ENCODE measurements around the gene KDM4C.

Gene KDM4C

GRCh38 chr9:7163932-7164331, 406.2 kb downstream of the KDM4C start:
- Mint-ChIP-seq H3K4me3 (no peak overlapping the region), H3K27me3 (no peaks in the 10 kb centered on the region), H3K36me3 (peaks cover 36% of the 10 kb centered on the region), H3K9me3 (peaks cover 2% of the 10 kb centered on the region), H3K27ac (peak overlapping the region; percentile 24), H3K4me1 (no peaks in the 10 kb centered on the region)
- no peak for DNase-seq
- CTCF ChIA-PET = no interaction called here

DNA sequence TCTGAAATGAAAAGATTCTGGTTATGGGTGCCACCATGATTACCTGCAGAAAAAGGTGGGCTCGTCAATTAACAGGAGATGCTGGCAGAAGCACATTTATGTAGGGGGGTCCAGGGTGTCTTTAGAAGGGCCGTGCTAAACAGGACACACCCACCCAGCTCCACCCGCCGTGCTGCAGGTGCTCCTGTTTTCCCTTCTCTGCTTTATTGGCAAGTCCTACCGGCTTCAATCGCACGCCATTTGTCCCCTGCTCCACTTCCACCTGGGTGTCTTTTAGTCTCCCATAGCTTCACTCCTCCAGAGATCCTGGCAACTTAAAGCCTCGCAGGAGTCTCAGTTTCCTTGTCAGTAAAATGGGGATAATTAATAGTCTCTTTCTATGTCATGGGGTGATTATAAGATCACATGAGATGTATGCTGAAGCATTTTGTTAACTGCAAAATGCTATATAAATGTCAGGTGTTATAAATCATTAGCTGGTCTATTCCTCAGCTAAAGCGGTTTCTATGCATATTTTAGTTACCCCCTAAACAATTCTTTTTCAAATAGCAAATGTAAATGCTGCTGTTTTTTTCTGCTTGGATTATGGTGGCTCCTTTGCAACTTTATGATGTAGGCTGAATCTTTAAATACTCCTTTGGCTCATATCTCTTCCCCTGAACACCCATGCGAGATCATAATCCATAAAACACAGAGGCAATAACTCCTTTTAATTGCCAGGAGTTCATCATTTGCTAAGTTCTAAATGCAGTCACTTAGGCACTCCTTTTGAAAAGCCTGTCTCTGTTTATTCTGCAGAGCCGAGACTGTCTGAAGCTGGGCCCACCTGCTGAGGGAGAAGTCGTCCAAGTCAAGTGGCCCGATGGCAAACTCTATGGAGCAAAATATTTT, 406.9 kb downstream of the KDM4C start:
- peak overlapping the region; percentile 50 for H3K27ac Mint-ChIP-seq
- no peaks in the 10 kb centered on the region for H3K27me3 Mint-ChIP-seq
- peaks cover 34% of the 10 kb centered on the region for H3K36me3 Mint-ChIP-seq
- peaks cover 2% of the 10 kb centered on the region for H3K4me1 Mint-ChIP-seq
- H3K9me3 Mint-ChIP-seq = peaks cover 2% of the 10 kb centered on the region
- DNase-seq = no peak
- no peak overlapping the region for H3K4me3 Mint-ChIP-seq
- CTCF ChIA-PET = no interaction called here

- Mint-ChIP-seq H3K9me3 (no peaks in the 10 kb centered on the region), H3K27me3 (no peaks in the 10 kb centered on the region), H3K27ac (no peak overlapping the region), H3K4me1 (peaks cover 2% of the 10 kb centered on the region), H3K4me3 (no peak overlapping the region), H3K36me3 (peaks cover 33% of the 10 kb centered on the region)
- CTCF ChIA-PET = no interaction called here
- no peak for DNase-seq
These were observed 407.7 kb downstream of the KDM4C start for GRCh38 chr9:7165331-7165975.

- CTCF ChIA-PET = no interaction called here
- Mint-ChIP-seq H3K4me3 (no peak overlapping the region), H3K36me3 (peaks cover 33% of the 10 kb centered on the region), H3K27ac (no peak overlapping the region), H3K27me3 (no peaks in the 10 kb centered on the region), H3K4me1 (peaks cover 2% of the 10 kb centered on the region), H3K9me3 (no peaks in the 10 kb centered on the region)
- no peak for DNase-seq
These were observed 408.3 kb downstream of the KDM4C start for GRCh38 chr9:7166074-7166473.

DNA sequence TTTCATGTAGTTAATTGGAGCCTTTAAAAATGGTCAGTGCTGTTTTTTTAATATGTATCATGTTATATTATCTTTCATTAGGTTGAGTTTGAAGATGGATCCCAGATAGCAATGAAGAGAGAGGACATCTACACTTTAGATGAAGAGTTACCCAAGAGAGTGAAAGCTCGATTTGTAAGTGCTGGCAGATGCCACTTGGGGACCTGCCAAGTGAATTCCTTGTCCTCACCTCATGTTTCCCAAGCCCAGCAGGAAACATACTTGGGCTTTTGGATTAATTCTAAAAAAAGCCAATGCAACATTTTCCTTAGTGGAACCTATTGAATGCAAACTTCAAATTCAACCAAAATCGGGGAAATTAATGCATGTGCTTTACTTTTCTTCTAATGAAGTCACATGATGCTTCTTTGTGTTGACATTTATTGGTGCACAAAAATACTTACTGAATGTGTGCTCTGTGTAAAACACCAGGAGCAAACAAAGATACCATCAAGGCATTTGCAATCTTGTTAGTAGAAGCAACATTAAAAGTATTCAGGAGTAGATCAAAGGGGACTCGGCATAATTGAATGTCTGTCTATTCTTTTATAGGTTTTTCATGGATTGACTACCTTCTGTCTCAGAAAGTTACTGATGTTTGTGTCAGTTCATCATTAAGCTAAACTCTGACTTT, 412.1 kb downstream of the KDM4C start:
- no peak for DNase-seq
- CTCF ChIA-PET = no interaction called here

GRCh38 chr9:7171396-7172153, 413.8 kb downstream of the KDM4C start:
- no peak overlapping the region for H3K4me3 Mint-ChIP-seq
- H3K27ac Mint-ChIP-seq = no peak overlapping the region
- H3K27me3 Mint-ChIP-seq = no peaks in the 10 kb centered on the region
- peaks cover 6% of the 10 kb centered on the region for H3K4me1 Mint-ChIP-seq
- H3K36me3 Mint-ChIP-seq = peaks cover 46% of the 10 kb centered on the region
- CTCF ChIA-PET = interaction anchor here (1.0 kb wide), 1 partner anchor 334 kb away, joined by 3 read pairs; no protein-coding TSS in a partner anchor
- no peak for DNase-seq
- H3K9me3 Mint-ChIP-seq = no peaks in the 10 kb centered on the region

More for the DNA sequence above, 412.1 kb downstream of the KDM4C start:
- Mint-ChIP-seq H3K27me3 (no peaks in the 10 kb centered on the region), H3K4me1 (peaks cover 6% of the 10 kb centered on the region), H3K9me3 (no peaks in the 10 kb centered on the region), H3K4me3 (no peak overlapping the region), H3K27ac (no peak overlapping the region), H3K36me3 (peaks cover 49% of the 10 kb centered on the region)

GRCh38 chr9:7172154-7173115, 414.7 kb downstream of the KDM4C start:
- peaks cover 6% of the 10 kb centered on the region for H3K4me1 Mint-ChIP-seq
- H3K27me3 Mint-ChIP-seq = no peaks in the 10 kb centered on the region
- no peaks in the 10 kb centered on the region for H3K9me3 Mint-ChIP-seq
- H3K4me3 Mint-ChIP-seq = no peak overlapping the region
- H3K36me3 Mint-ChIP-seq = peaks cover 46% of the 10 kb centered on the region
- no peak overlapping the region for H3K27ac Mint-ChIP-seq
- DNase-seq = no peak
- CTCF ChIA-PET = no interaction called here

DNA sequence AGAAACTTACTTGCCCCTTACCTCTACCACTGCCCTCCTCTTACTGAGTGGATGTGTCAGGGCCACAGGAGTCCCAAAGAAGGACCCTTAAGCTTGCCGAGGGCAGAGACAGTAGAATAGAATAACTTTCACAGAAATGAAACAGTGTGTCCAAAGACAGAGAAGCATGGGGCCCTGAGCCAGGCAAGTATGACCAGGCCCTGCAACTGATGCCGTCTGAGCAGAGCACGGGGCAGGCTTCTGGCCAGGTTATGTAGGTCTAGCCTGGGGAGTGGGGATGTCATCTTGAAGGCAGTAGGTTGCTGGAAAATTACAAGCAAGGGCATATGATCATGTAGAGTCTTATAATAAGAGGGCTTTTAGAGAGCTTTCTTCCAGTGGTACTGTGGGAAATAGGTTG, 415.4 kb downstream of the KDM4C start:
- Mint-ChIP-seq H3K27me3 (no peaks in the 10 kb centered on the region), H3K9me3 (no peaks in the 10 kb centered on the region), H3K4me1 (peaks cover 7% of the 10 kb centered on the region), H3K36me3 (peaks cover 51% of the 10 kb centered on the region), H3K4me3 (no peak overlapping the region), H3K27ac (no peak overlapping the region)
- DNase-seq = no peak
- CTCF ChIA-PET = no interaction called here

- H3K36me3 Mint-ChIP-seq = peaks cover 56% of the 10 kb centered on the region
- peaks cover 14% of the 10 kb centered on the region for H3K4me1 Mint-ChIP-seq
- no peak overlapping the region for H3K27ac Mint-ChIP-seq
- no peak for DNase-seq
- CTCF ChIA-PET = no interaction called here
- H3K9me3 Mint-ChIP-seq = no peaks in the 10 kb centered on the region
- no peaks in the 10 kb centered on the region for H3K27me3 Mint-ChIP-seq
- no peak overlapping the region for H3K4me3 Mint-ChIP-seq
These were observed 416.5 kb downstream of the KDM4C start for GRCh38 chr9:7174301-7174700.

- Mint-ChIP-seq H3K4me3 (no peak overlapping the region), H3K9me3 (no peaks in the 10 kb centered on the region), H3K4me1 (peaks cover 12% of the 10 kb centered on the region), H3K27ac (no peak overlapping the region), H3K27me3 (no peaks in the 10 kb centered on the region), H3K36me3 (peaks cover 56% of the 10 kb centered on the region)
- no peak for DNase-seq
- CTCF ChIA-PET = no interaction called here
These were observed 417.1 kb downstream of the KDM4C start for GRCh38 chr9:7174884-7175283.

GRCh38 chr9:7176561-7176960, 418.8 kb downstream of the KDM4C start:
- no peaks in the 10 kb centered on the region for H3K27me3 Mint-ChIP-seq
- peaks cover 12% of the 10 kb centered on the region for H3K4me1 Mint-ChIP-seq
- CTCF ChIA-PET = no interaction called here
- no peak overlapping the region for H3K27ac Mint-ChIP-seq
- no peak overlapping the region for H3K4me3 Mint-ChIP-seq
- no peaks in the 10 kb centered on the region for H3K9me3 Mint-ChIP-seq
- DNase-seq = no peak
- H3K36me3 Mint-ChIP-seq = peaks cover 52% of the 10 kb centered on the region

GRCh38 chr9:7177383-7177782, 419.6 kb downstream of the KDM4C start:
- CTCF ChIA-PET = no interaction called here
- H3K4me3 Mint-ChIP-seq = no peak overlapping the region
- H3K27me3 Mint-ChIP-seq = no peaks in the 10 kb centered on the region
- H3K36me3 Mint-ChIP-seq = peaks cover 58% of the 10 kb centered on the region
- H3K9me3 Mint-ChIP-seq = peaks cover 2% of the 10 kb centered on the region
- no peak for DNase-seq
- no peak overlapping the region for H3K27ac Mint-ChIP-seq
- H3K4me1 Mint-ChIP-seq = peaks cover 12% of the 10 kb centered on the region

GRCh38 chr9:7178729-7179128, 421.0 kb downstream of the KDM4C start:
- DNase-seq = no peak
- Mint-ChIP-seq H3K4me1 (peaks cover 12% of the 10 kb centered on the region), H3K27ac (no peak overlapping the region), H3K36me3 (peaks cover 56% of the 10 kb centered on the region), H3K27me3 (no peaks in the 10 kb centered on the region), H3K9me3 (peaks cover 5% of the 10 kb centered on the region), H3K4me3 (no peak overlapping the region)
- CTCF ChIA-PET = no interaction called here
